Neural cell (in vitro differentiated cells): ENCODE data around the gene CDH4. TPM values are rescaled to one million over a fixed set of nuclear protein-coding genes. Genes with fewer than 3 reads are reported as not detected.

Experiments used
- H2AFZ ChIP-seq: fragments of 200-600, 300-800 bp; sonication (generic), shearing (Covaris generic); 2 replicates; pipeline ENCODE4 v1.6.0; 2014; ENCODE audit warnings: low read depth, mild to moderate bottlenecking, antibody characterized with exemption, low read length, moderate library complexity
- H3F3A ChIP-seq: fragments of 200-600 bp; shearing (Covaris generic); 2 replicates; pipeline ENCODE4 v1.6.1; 2016; ENCODE audit warnings: mild to moderate bottlenecking, moderate library complexity, mixed read lengths, antibody characterized with exemption, low read length; ENCODE audit not compliant: insufficient read depth, poor library complexity, severe bottlenecking
- H3K27ac ChIP-seq: fragments of 200-600, 300-800 bp; sonication (generic), shearing (Covaris generic); 2 replicates; pipeline ENCODE4 v1.5.1; 2014; ENCODE audit warnings: mild to moderate bottlenecking, low read length, moderate library complexity
- H3K27me3 ChIP-seq: fragments of 300-800, 200-600 bp; sonication (generic), shearing (Covaris generic); 2 replicates; pipeline ENCODE4 v1.6.0; 2014; ENCODE audit warnings: mild to moderate bottlenecking, low read depth, low read length, moderate library complexity; ENCODE audit not compliant: insufficient read depth
- H3K36me3 ChIP-seq: fragments of 300-800, 200-600 bp; sonication (generic), shearing (Covaris generic); 2 replicates; pipeline ENCODE4 v1.5.1; 2014; ENCODE audit warnings: mild to moderate bottlenecking, antibody characterized with exemption, low read length, moderate library complexity; ENCODE audit not compliant: insufficient read depth
- H3K4me2 ChIP-seq: fragments of 300-800, 200-600 bp; sonication (generic), shearing (Covaris generic); 2 replicates; pipeline ENCODE4 v1.6.0; 2014; ENCODE audit warnings: mild to moderate bottlenecking, low read length
- H3K4me3 ChIP-seq: fragments of 300-800, 200-600 bp; sonication (generic), shearing (Covaris generic); 2 replicates; pipeline ENCODE4 v1.5.1; 2014; ENCODE audit warnings: mild to moderate bottlenecking, low read length, moderate library complexity
- H3K79me2 ChIP-seq: fragments of 200-600 bp; shearing (Covaris generic); replicated peaks from 2 replicates; pipeline ENCODE4 v1.6.0; 2014; ENCODE audit warnings: mild to moderate bottlenecking, low read length, moderate library complexity; ENCODE audit not compliant: insufficient read depth
- H3K9ac ChIP-seq: fragments of 300-800, 200-600 bp; sonication (generic), shearing (Covaris generic); 2 replicates; pipeline ENCODE4 v1.6.1; 2016; ENCODE audit warnings: mild to moderate bottlenecking, low read length, mixed read lengths
- H3K9me2 ChIP-seq: fragments of 200-600 bp; shearing (Covaris generic); 2 replicates; pipeline ENCODE4 v1.6.1; 2016; ENCODE audit warnings: mild to moderate bottlenecking, low read length, mixed read lengths; ENCODE audit not compliant: insufficient read depth
- H3K9me3 ChIP-seq: fragments of 200-600, 300-800 bp; sonication (generic), shearing (Covaris generic); 2 replicates; pipeline ENCODE4 v1.6.1; 2016; ENCODE audit warnings: mild to moderate bottlenecking, mixed run types, low read length, moderate library complexity, mixed read lengths
- H4K20me1 ChIP-seq: fragments of 200-600 bp; shearing (Covaris generic); 2 replicates; pipeline ENCODE4 v1.6.1; 2016; ENCODE audit warnings: mild to moderate bottlenecking, mixed run types; ENCODE audit not compliant: insufficient read depth
- EP300 ChIP-seq: fragments of 450-650 bp; conservative IDR thresholded peaks from 2 replicates; pipeline ENCODE4 v1.6.1; 2014; ENCODE audit warnings: antibody characterized with exemption, mild to moderate bottlenecking, moderate library complexity; ENCODE audit not compliant: poor library complexity, severe bottlenecking
- EZH2 ChIP-seq: fragments of 200-600, 300-800 bp; shearing (Covaris generic), sonication (generic); IDR thresholded peaks from 2 replicates; pipeline ENCODE4 v1.6.1; 2014; ENCODE audit warnings: antibody characterized with exemption, low read length, borderline replicate concordance, mild to moderate bottlenecking; ENCODE audit not compliant: insufficient read depth, poor library complexity, severe bottlenecking
- MXI1 ChIP-seq: fragments of 450-650 bp; conservative IDR thresholded peaks from 2 replicates; pipeline ENCODE4 v1.6.1; 2014; ENCODE audit warnings: antibody characterized with exemption, mild to moderate bottlenecking; ENCODE audit not compliant: poor library complexity, severe bottlenecking
- POLR2AphosphoS5 ChIP-seq: IDR thresholded peaks from 2 replicates; pipeline ENCODE4 v1.6.1; 2012
- RAD21 ChIP-seq: fragments of 450-650 bp; conservative IDR thresholded peaks from 2 replicates; pipeline ENCODE4 v1.6.1; 2014; ENCODE audit warnings: antibody characterized with exemption, mild to moderate bottlenecking, moderate library complexity
- SMC3 ChIP-seq: fragments of 450-650 bp; conservative IDR thresholded peaks from 2 replicates; pipeline ENCODE4 v1.6.1; 2014; ENCODE audit warnings: antibody characterized with exemption, mild to moderate bottlenecking, moderate library complexity; ENCODE audit not compliant: poor library complexity
- TAF1 ChIP-seq: IDR thresholded peaks from 2 replicates; pipeline ENCODE4 v1.6.1; 2012; ENCODE audit warnings: low read depth
- polyA plus RNA-seq: library from polyadenylated mRNA; depleted of rRNA; stranded (reverse); fragments of >200 nt; gene quantifications from 2 replicates; pipeline ENCODE4 v1.2.3, GENCODE V29; 2014
- TF ChIP-seq, protein P1 (sequence below): fragments of 450-650 bp; IDR thresholded peaks from 2 replicates; pipeline ENCODE4 v1.5.1; 2014; ENCODE audit warnings: antibody characterized with exemption, mild to moderate bottlenecking, moderate library complexity; ENCODE audit not compliant: poor library complexity, severe bottlenecking
- TF ChIP-seq, protein P2 (sequence below): IDR thresholded peaks from 2 replicates; pipeline ENCODE4 v1.6.1; 2012; ENCODE audit warnings: borderline replicate concordance

The CDH4 gene
- polyA plus RNA-seq, 1 donor from 2014 or later = 24.6 TPM

DNA sequence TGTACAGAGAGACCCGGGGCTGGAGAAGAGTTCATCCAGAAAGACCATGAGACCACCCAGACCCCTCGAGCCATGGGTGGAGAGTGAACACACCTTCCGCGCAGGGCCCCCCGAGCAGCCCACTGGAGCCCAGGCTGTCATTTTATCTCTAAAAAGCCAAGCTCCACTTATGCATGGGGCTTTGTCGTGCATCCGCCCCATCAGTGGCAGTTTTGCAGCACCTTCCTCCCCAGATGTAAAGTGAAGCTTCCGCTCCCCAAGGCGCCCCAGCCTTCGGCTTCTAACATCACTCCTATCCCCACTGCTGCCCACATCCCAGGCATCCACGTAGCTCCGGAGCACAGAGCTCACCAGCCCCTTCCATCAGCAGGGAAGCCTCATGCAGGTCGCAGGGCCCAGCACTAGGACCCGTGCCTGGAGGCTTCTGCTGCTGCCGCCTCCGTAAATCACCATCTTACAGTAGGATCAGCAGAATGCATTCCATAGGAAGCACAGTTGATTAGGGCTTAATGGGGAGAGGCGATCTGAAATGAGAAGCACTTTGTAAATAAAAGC lies 512.5 kb downstream of the CDH4 start:
- H3K4me2 ChIP-seq = no peak overlapping the region
- H3F3A ChIP-seq = no peaks in the 10 kb centered on the region
- no peak overlapping the region for H3K27ac ChIP-seq
- TF ChIP-seq RAD21 (no peak), MXI1 (no peak), TAF1 (no peak), EP300 (no peak), SMC3 (no peak), EZH2 (no peak), POLR2AphosphoS5 (no peak)
- TF ChIP-seq, protein P1, sequence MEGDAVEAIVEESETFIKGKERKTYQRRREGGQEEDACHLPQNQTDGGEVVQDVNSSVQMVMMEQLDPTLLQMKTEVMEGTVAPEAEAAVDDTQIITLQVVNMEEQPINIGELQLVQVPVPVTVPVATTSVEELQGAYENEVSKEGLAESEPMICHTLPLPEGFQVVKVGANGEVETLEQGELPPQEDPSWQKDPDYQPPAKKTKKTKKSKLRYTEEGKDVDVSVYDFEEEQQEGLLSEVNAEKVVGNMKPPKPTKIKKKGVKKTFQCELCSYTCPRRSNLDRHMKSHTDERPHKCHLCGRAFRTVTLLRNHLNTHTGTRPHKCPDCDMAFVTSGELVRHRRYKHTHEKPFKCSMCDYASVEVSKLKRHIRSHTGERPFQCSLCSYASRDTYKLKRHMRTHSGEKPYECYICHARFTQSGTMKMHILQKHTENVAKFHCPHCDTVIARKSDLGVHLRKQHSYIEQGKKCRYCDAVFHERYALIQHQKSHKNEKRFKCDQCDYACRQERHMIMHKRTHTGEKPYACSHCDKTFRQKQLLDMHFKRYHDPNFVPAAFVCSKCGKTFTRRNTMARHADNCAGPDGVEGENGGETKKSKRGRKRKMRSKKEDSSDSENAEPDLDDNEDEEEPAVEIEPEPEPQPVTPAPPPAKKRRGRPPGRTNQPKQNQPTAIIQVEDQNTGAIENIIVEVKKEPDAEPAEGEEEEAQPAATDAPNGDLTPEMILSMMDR = no peak
- TF ChIP-seq, protein P2, sequence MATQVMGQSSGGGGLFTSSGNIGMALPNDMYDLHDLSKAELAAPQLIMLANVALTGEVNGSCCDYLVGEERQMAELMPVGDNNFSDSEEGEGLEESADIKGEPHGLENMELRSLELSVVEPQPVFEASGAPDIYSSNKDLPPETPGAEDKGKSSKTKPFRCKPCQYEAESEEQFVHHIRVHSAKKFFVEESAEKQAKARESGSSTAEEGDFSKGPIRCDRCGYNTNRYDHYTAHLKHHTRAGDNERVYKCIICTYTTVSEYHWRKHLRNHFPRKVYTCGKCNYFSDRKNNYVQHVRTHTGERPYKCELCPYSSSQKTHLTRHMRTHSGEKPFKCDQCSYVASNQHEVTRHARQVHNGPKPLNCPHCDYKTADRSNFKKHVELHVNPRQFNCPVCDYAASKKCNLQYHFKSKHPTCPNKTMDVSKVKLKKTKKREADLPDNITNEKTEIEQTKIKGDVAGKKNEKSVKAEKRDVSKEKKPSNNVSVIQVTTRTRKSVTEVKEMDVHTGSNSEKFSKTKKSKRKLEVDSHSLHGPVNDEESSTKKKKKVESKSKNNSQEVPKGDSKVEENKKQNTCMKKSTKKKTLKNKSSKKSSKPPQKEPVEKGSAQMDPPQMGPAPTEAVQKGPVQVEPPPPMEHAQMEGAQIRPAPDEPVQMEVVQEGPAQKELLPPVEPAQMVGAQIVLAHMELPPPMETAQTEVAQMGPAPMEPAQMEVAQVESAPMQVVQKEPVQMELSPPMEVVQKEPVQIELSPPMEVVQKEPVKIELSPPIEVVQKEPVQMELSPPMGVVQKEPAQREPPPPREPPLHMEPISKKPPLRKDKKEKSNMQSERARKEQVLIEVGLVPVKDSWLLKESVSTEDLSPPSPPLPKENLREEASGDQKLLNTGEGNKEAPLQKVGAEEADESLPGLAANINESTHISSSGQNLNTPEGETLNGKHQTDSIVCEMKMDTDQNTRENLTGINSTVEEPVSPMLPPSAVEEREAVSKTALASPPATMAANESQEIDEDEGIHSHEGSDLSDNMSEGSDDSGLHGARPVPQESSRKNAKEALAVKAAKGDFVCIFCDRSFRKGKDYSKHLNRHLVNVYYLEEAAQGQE = no peak
- no peak overlapping the region for H3K9ac ChIP-seq
- H2AFZ ChIP-seq = no peak overlapping the region
- H3K4me3 ChIP-seq = no peak overlapping the region
- no peaks in the 10 kb centered on the region for H3K27me3 ChIP-seq
- no peaks in the 10 kb centered on the region for H3K9me3 ChIP-seq
- H3K79me2 ChIP-seq = no peaks in the 10 kb centered on the region
- H3K9me2 ChIP-seq = no peaks in the 10 kb centered on the region
- no peaks in the 10 kb centered on the region for H4K20me1 ChIP-seq
- H3K36me3 ChIP-seq = no peaks in the 10 kb centered on the region

DNA sequence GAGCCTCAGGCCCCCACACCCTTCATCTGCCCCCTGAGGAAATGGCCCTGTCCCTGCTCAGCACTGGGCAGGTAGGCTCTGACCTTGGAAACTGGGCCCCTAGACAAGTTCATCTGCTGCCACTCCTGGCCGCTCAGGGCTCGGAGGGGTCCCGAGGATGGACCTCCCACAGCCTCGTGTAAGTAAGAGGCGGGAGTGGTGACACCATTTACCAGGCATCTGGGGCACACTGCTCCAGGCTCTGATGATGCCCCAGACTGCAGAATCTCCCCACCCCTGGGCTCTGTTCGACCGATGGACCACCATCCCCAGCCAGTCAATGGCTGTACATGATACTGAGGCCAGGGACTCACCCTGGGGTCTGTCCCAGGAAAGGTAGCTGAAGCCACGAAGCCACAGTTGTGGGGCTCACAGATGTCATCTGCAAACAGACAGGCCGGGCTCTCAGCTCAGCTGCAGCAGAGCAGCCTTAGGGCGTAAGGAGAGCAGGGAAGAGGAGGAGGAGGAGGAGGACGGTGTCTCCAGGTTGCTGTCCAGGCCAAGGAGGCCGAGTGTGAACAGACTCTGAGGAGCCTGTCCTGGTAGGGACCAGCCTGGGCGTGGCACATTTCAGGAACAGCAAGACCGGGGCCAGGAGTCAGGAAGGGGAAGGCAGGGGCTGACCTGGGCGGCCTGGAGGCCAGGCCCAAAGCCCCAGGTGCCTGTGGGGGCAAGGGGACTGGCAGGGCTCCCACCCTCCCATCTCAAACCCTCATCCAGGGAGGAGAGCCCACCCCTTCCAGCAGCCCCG lies 513.2 kb downstream of the CDH4 start:
- no peaks in the 10 kb centered on the region for H3K9me3 ChIP-seq
- H3K79me2 ChIP-seq = no peaks in the 10 kb centered on the region
- H3F3A ChIP-seq = no peaks in the 10 kb centered on the region
- no peak overlapping the region for H3K4me3 ChIP-seq
- H3K27ac ChIP-seq = no peak overlapping the region
- no peak overlapping the region for H2AFZ ChIP-seq
- H3K4me2 ChIP-seq = no peak overlapping the region
- H3K27me3 ChIP-seq = no peaks in the 10 kb centered on the region
- H3K36me3 ChIP-seq = no peaks in the 10 kb centered on the region
- H3K9ac ChIP-seq = no peak overlapping the region
- no peak for TF ChIP-seq MXI1
- no peaks in the 10 kb centered on the region for H3K9me2 ChIP-seq
- H4K20me1 ChIP-seq = no peaks in the 10 kb centered on the region
